Gastrocnemius medialis (tissue), 4 donors: ENCODE measurements around the gene FOXK1. TPM values are rescaled to one million over a fixed set of nuclear protein-coding genes. Genes with fewer than 3 reads are reported as not detected.

Experiments
- ATAC-seq, 2 donors: fragments of 150-250 bp; one replicate each; pipeline ENCODE4 v1.9.1; 2016
- DNase-seq, 2 donors: peaks; one replicate each; pipeline ENCODE4 v3.0.0-alpha.2; 2019
- H3K27ac ChIP-seq, 4 donors: fragments of 200-600 bp; sonication (generic); 1 replicate in 1 of 4; 2 replicates in 3 of 4; pipeline ENCODE4 v1.5.1; 2016 to 2018; ENCODE audit warnings: mild to moderate bottlenecking in 2 of 4, moderate library complexity in 1 of 4
- H3K27me3 ChIP-seq, 3 donors: fragments of 200-600 bp; sonication (generic) in 2 of 3; 1 replicate in 1 of 3; 2 replicates in 2 of 3; pipeline versions ENCODE4 v1.5.1 to v1.6.0; 2016 to 2019; ENCODE audit warnings: mild to moderate bottlenecking in 1 of 3, moderate library complexity in 1 of 3
- H3K36me3 ChIP-seq, 2 donors: fragments of 200-600 bp; sonication (generic) in 1 of 2; one replicate each; pipeline ENCODE4 v1.5.1; 2017 to 2018
- H3K4me1 ChIP-seq, 2 donors: fragments of 200-600 bp; sonication (generic) in 1 of 2; one replicate each; pipeline ENCODE4 v1.5.1; 2016 to 2017; ENCODE audit warnings: mild to moderate bottlenecking in 2 of 2
- H3K4me3 ChIP-seq, 4 donors: fragments of 200-600 bp; sonication (generic) in 3 of 4; 1 replicate in 1 of 4; 2 replicates in 3 of 4; pipeline ENCODE4 v1.5.1; 2016 to 2019; ENCODE audit warnings: mild to moderate bottlenecking in 2 of 4
- H3K9me3 ChIP-seq, 3 donors: fragments of 200-600 bp; sonication (generic) in 2 of 3; 1 replicate in 1 of 3; 2 replicates in 2 of 3; pipeline ENCODE4 v1.5.1; 2016 to 2019
- POLR2A ChIP-seq, 2 donors: fragments of 450-650 bp; IDR thresholded peaks; one replicate each; pipeline ENCODE4 v1.6.1; 2017; ENCODE audit warnings: antibody characterized with exemption in 2 of 2, mild to moderate bottlenecking in 2 of 2, moderate library complexity in 2 of 2
- in situ Hi-C, 4 donors: fragments of 200-750 bp; cut with MboI; loops; one replicate each; pipeline versions ENCODE4 v1.15.0 to v1.8.0; 2017; ENCODE audit warnings: low sequenced_read_pairs in 4 of 4
- intact Hi-C: fragments of 100-400 bp; cut with DNase I; formaldehyde crosslinking; loops from one replicate; pipeline ENCODE4 v1.15.1; 2023; ENCODE audit warnings: low total_unique reads
- total RNA-seq, 4 donors: library from RNA; depleted of rRNA; stranded (reverse); fragments of >200 nt; gene quantifications; one replicate each; pipeline versions ENCODE4 v1.1.0 to v1.2.3, GENCODE V29; 2016
- TF ChIP-seq, protein P1 (sequence below), 5 experiments: fragments of 450-650 bp in 3 of 5; fragments of 200-600 bp in 2 of 5; sonication (generic) in 2 of 5; IDR thresholded peaks in 4 of 5; conservative IDR thresholded peaks in 1 of 5; 1 replicate in 4 of 5; 2 replicates in 1 of 5; pipeline ENCODE4 v1.5.1; 2016 to 2019; ENCODE audit warnings: antibody characterized with exemption in 5 of 5, mild to moderate bottlenecking in 3 of 5, moderate library complexity in 3 of 5

Gene FOXK1
- total RNA-seq, 4 donors from 2014 or later: 9.8 to 43.6 (median 18.8) TPM

- no peak for ATAC-seq
- Histone ChIP-seq H3K4me1 (no peaks in the 10 kb centered on the region), H3K27ac (no peak overlapping the region), H3K4me3 (no peak overlapping the region), H3K27me3 (no peaks in the 10 kb centered on the region), H3K36me3 (peaks cover 0 to 50% of the 10 kb centered on the region in 2 donors), H3K9me3 (no peaks in the 10 kb centered on the region)
- intact Hi-C loops (loop anchor here (1.0 kb wide), 2 partner anchors 112 to 144 kb away; no protein-coding TSS in a partner anchor), in situ Hi-C loops (loop anchor here in 2 of 4 donors (5.0 to 25.0 kb wide), 2 partner anchors 72 to 117 kb away; partner anchors contain the start of gene FOXK1 (in 1 of the 2))
- DNase-seq: no peak
- no peak for TF ChIP-seq POLR2A (IDR thresholded peaks at IDR 0.05)
Measured at GRCh38 chr7:4754433-4755010, 72.4 kb downstream of the FOXK1 start.

GRCh38 chr7:4755045-4755444 is 73.0 kb downstream of the FOXK1 start:
- Histone ChIP-seq H3K4me1 (no peaks in the 10 kb centered on the region), H3K27me3 (no peaks in the 10 kb centered on the region), H3K4me3 (no peak overlapping the region), H3K27ac (no peak overlapping the region), H3K9me3 (no peaks in the 10 kb centered on the region), H3K36me3 (peaks cover 0 to 55% of the 10 kb centered on the region in 2 donors)
- no peak for DNase-seq
- intact Hi-C loops: no loop called here
- TF ChIP-seq, protein P1, sequence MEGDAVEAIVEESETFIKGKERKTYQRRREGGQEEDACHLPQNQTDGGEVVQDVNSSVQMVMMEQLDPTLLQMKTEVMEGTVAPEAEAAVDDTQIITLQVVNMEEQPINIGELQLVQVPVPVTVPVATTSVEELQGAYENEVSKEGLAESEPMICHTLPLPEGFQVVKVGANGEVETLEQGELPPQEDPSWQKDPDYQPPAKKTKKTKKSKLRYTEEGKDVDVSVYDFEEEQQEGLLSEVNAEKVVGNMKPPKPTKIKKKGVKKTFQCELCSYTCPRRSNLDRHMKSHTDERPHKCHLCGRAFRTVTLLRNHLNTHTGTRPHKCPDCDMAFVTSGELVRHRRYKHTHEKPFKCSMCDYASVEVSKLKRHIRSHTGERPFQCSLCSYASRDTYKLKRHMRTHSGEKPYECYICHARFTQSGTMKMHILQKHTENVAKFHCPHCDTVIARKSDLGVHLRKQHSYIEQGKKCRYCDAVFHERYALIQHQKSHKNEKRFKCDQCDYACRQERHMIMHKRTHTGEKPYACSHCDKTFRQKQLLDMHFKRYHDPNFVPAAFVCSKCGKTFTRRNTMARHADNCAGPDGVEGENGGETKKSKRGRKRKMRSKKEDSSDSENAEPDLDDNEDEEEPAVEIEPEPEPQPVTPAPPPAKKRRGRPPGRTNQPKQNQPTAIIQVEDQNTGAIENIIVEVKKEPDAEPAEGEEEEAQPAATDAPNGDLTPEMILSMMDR (IDR thresholded peaks at IDR 0.05 in 4 of 5, conservative IDR thresholded peaks at IDR 0.05 in 1 of 5): no peak
- no peak for TF ChIP-seq POLR2A (IDR thresholded peaks at IDR 0.05)
- in situ Hi-C loops: loop anchor here in 2 of 4 donors (25.0 kb wide), 1 partner anchor 118 kb away; no protein-coding TSS in a partner anchor
- no peak for ATAC-seq

DNA sequence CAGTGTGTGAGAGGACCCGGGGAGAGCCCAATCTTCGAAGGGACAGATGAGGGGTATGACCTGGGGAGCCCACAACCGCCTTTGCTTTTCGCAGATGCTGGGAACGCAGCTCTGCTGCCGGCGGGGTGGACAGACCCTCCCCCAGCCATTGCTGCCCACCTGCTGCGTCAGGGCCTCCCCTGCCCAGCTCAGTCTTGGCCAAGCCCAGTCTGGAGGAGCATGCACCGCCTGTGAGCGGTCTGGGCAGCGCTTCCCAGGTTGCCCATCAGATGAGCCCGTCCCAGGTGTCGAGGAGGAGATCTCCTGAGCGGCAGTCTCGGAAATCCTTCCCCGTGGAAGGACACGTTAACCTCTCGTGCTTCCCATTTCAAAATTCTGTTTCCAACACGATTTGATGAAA is 76.0 kb downstream of the FOXK1 start:
- ATAC-seq (no peak), DNase-seq (no peak)
- Histone ChIP-seq H3K36me3 (peaks cover 3 to 83% of the 10 kb centered on the region in 2 donors), H3K27ac (no peak overlapping the region), H3K4me3 (no peak overlapping the region), H3K27me3 (no peaks in the 10 kb centered on the region), H3K9me3 (no peaks in the 10 kb centered on the region), H3K4me1 (no peaks in the 10 kb centered on the region)
- in situ Hi-C loops: loop anchor here in 2 of 4 donors (25.0 kb wide), 1 partner anchor 121 kb away; no protein-coding TSS in a partner anchor
- no peak for TF ChIP-seq POLR2A (IDR thresholded peaks at IDR 0.05)
- TF ChIP-seq, protein P1 (IDR thresholded peaks at IDR 0.05 in 4 of 5, conservative IDR thresholded peaks at IDR 0.05 in 1 of 5): no peak
- intact Hi-C loops: no loop called here

GRCh38 chr7:4758791-4759190 is 76.7 kb downstream of the FOXK1 start:
- H3K4me3 ChIP-seq: no peak overlapping the region
- no peak for TF ChIP-seq POLR2A (IDR thresholded peaks at IDR 0.05)
- TF ChIP-seq, protein P1 (IDR thresholded peaks at IDR 0.05 in 4 of 5, conservative IDR thresholded peaks at IDR 0.05 in 1 of 5): no peak
- peaks cover 3 to 90% of the 10 kb centered on the region in 2 donors for H3K36me3 ChIP-seq
- no peaks in the 10 kb centered on the region for H3K4me1 ChIP-seq
- no peaks in the 10 kb centered on the region for H3K27me3 ChIP-seq
- intact Hi-C loops (no loop called here), in situ Hi-C loops (loop anchor here in 2 of 4 donors (25.0 kb wide), 1 partner anchor 121 kb away; no protein-coding TSS in a partner anchor)
- ATAC-seq (no peak), DNase-seq (no peak)
- H3K27ac ChIP-seq: no peak overlapping the region
- no peaks in the 10 kb centered on the region for H3K9me3 ChIP-seq

- Histone ChIP-seq H3K4me3 (no peak overlapping the region), H3K36me3 (peaks cover 3 to 94% of the 10 kb centered on the region in 2 donors), H3K27ac (no peak overlapping the region), H3K4me1 (no peaks in the 10 kb centered on the region), H3K9me3 (no peaks in the 10 kb centered on the region), H3K27me3 (no peaks in the 10 kb centered on the region)
- TF ChIP-seq POLR2A (IDR thresholded peaks at IDR 0.05): no peak
- TF ChIP-seq, protein P1 (IDR thresholded peaks at IDR 0.05 in 4 of 5, conservative IDR thresholded peaks at IDR 0.05 in 1 of 5): no peak
- in situ Hi-C loops: loop anchor here in 2 of 4 donors (25.0 kb wide), 1 partner anchor 122 kb away; no protein-coding TSS in a partner anchor
- no peak for ATAC-seq
- intact Hi-C loops: no loop called here
- DNase-seq: no peak
Measured at GRCh38 chr7:4759211-4759610, 77.1 kb downstream of the FOXK1 start.
